H9 (cell line): Measurements from ENCODE around the gene RDH12. TPM values are rescaled to one million over a fixed set of nuclear protein-coding genes. Genes with fewer than 3 reads are reported as not detected.

Source experiments
- DNase-seq: peaks from one replicate; pipeline ENCODE4 v3.0.0-alpha.2; 2017
- H2AFZ ChIP-seq: one replicate; pipeline ENCODE4 v1.6.1; 2013; ENCODE audit warnings: mild to moderate bottlenecking, low read length, control low read depth, moderate library complexity
- H2AK5ac ChIP-seq: 2 replicates; pipeline ENCODE4 v1.6.1; 2013; ENCODE audit warnings: low read length, control low read depth, mixed read lengths; ENCODE audit not compliant: insufficient read length
- H2BK120ac ChIP-seq: one replicate; pipeline ENCODE4 v1.6.1; 2013; ENCODE audit warnings: low read depth, mild to moderate bottlenecking, low read length, control low read depth, inconsistent platforms; ENCODE audit not compliant: poor library complexity, severe bottlenecking
- H2BK12ac ChIP-seq: 2 replicates; pipeline ENCODE4 v1.6.1; 2013; ENCODE audit warnings: low read length, control low read depth, mixed read lengths, low read depth; ENCODE audit not compliant: insufficient read length
- H2BK15ac ChIP-seq: 2 replicates; pipeline ENCODE4 v1.6.1; 2013; ENCODE audit warnings: low read depth, low read length, control low read depth
- H2BK20ac ChIP-seq: one replicate; pipeline ENCODE4 v1.6.1; 2013; ENCODE audit warnings: low read depth, mild to moderate bottlenecking, low read length, control low read depth, inconsistent platforms; ENCODE audit not compliant: poor library complexity, severe bottlenecking
- H2BK5ac ChIP-seq: 2 replicates; pipeline ENCODE4 v1.6.1; 2013; ENCODE audit warnings: low read length, control low read depth, mixed read lengths; ENCODE audit not compliant: insufficient read length
- H3K14ac ChIP-seq: 2 replicates; pipeline ENCODE4 v1.6.1; 2013; ENCODE audit warnings: low read length, control low read depth; ENCODE audit not compliant: insufficient read depth
- H3K18ac ChIP-seq: 2 replicates; pipeline ENCODE4 v1.6.1; 2013; ENCODE audit warnings: low read depth, mild to moderate bottlenecking, mixed read lengths, low read length, control low read depth; ENCODE audit not compliant: insufficient read length
- H3K23ac ChIP-seq: 2 replicates; pipeline ENCODE4 v1.6.1; 2013; ENCODE audit warnings: low read length, control low read depth, mixed read lengths, low read depth; ENCODE audit not compliant: insufficient read length
- H3K23me2 ChIP-seq: 2 replicates; pipeline ENCODE4 v1.6.1; 2013; ENCODE audit warnings: low read depth, mild to moderate bottlenecking, mixed read lengths, low read length, control low read depth; ENCODE audit not compliant: insufficient read length, poor library complexity, severe bottlenecking
- H3K27ac ChIP-seq: 2 replicates; pipeline ENCODE4 v1.5.1; 2013; ENCODE audit warnings: low read length, control low read depth, mixed read lengths, low read depth; ENCODE audit not compliant: insufficient read length
- H3K27me3 ChIP-seq: 2 replicates; pipeline ENCODE4 v1.6.1; 2013; ENCODE audit warnings: low read length, control low read depth, inconsistent platforms; ENCODE audit not compliant: insufficient read depth
- H3K4ac ChIP-seq: 2 replicates; pipeline ENCODE4 v1.6.1; 2013; ENCODE audit warnings: low read depth, mild to moderate bottlenecking, control low read depth, inconsistent platforms, low read length, moderate library complexity
- H3K4me1 ChIP-seq: 2 replicates; pipeline ENCODE4 v1.6.1; 2013; ENCODE audit warnings: low read length, control low read depth, inconsistent platforms; ENCODE audit not compliant: insufficient read depth
- H3K4me2 ChIP-seq: 2 replicates; pipeline ENCODE4 v1.6.1; 2013; ENCODE audit warnings: low read length, control low read depth, mixed read lengths; ENCODE audit not compliant: insufficient read length, insufficient read depth
- H3K56ac ChIP-seq: 2 replicates; pipeline ENCODE4 v1.6.1; 2013; ENCODE audit warnings: low read depth, mild to moderate bottlenecking, mixed read lengths, low read length, control low read depth; ENCODE audit not compliant: insufficient read length
- H3K79me1 ChIP-seq: 2 replicates; pipeline ENCODE4 v1.6.1; 2013; ENCODE audit warnings: low read depth, mild to moderate bottlenecking, moderate library complexity, low read length, control low read depth, inconsistent platforms; ENCODE audit not compliant: insufficient read depth, poor library complexity, severe bottlenecking
- H3K79me2 ChIP-seq: 2 replicates; pipeline ENCODE4 v1.6.1; 2013; ENCODE audit warnings: low read length, control low read depth, inconsistent platforms; ENCODE audit not compliant: insufficient read depth
- H3K9ac ChIP-seq: 2 replicates; pipeline ENCODE4 v1.6.1; 2013; ENCODE audit warnings: low read length, control low read depth, mixed read lengths; ENCODE audit not compliant: insufficient read length; ENCODE audit errors: extremely low read depth
- H3K9me3 ChIP-seq: one replicate; pipeline ENCODE4 v1.6.1; 2013; ENCODE audit warnings: low read depth, low read length, inconsistent platforms; ENCODE audit not compliant: control insufficient read depth
- H3T11ph ChIP-seq: one replicate; pipeline ENCODE4 v1.6.1; 2013; ENCODE audit warnings: mild to moderate bottlenecking, low read length, control low read depth, inconsistent platforms
- H4K20me1 ChIP-seq: one replicate; pipeline ENCODE4 v1.6.1; 2013; ENCODE audit not compliant: control insufficient read depth, insufficient read length, insufficient read depth
- H4K5ac ChIP-seq: 2 replicates; pipeline ENCODE4 v1.6.1; 2013; ENCODE audit warnings: low read depth, mild to moderate bottlenecking, mixed read lengths, low read length, control low read depth; ENCODE audit not compliant: insufficient read length
- H4K8ac ChIP-seq: replicated peaks from 2 replicates; pipeline ENCODE4 v1.6.1; 2013; ENCODE audit warnings: low read length, control low read depth, mixed read lengths, low read depth; ENCODE audit not compliant: insufficient read length
- H4K91ac ChIP-seq: 2 replicates; pipeline ENCODE4 v1.6.1; 2013; ENCODE audit warnings: low read depth, mild to moderate bottlenecking, moderate library complexity, mixed read lengths, low read length, control low read depth; ENCODE audit not compliant: insufficient read length
- H3K27ac Mint-ChIP-seq, 3 experiments: 2 replicates in 2 of 3; 3 replicates in 1 of 3; pipeline ENCODE4 v1.8.0; 2020 to 2021; ENCODE audit warnings: mixed read lengths in 3 of 3, mild to moderate bottlenecking in 1 of 3, moderate library complexity in 1 of 3
- H3K27me3 Mint-ChIP-seq: 2 replicates; pipeline ENCODE4 v1.8.0; 2021; ENCODE audit warnings: low read depth, mild to moderate bottlenecking, moderate library complexity, mixed read lengths
- H3K36me3 Mint-ChIP-seq, 3 experiments: 2 replicates in 2 of 3; 3 replicates in 1 of 3; pipeline ENCODE4 v1.8.0; 2020 to 2021; ENCODE audit warnings: low read depth in 3 of 3, mixed read lengths in 3 of 3; ENCODE audit not compliant: insufficient read depth in 1 of 3
- H3K4me1 Mint-ChIP-seq, 2 experiments: 2 replicates each; pipeline ENCODE4 v1.8.0; 2020; ENCODE audit warnings: mixed read lengths in 2 of 2
- H3K4me3 Mint-ChIP-seq, 2 experiments: 2 replicates in 1 of 2; 3 replicates in 1 of 2; pipeline ENCODE4 v1.8.0; 2020 to 2021; ENCODE audit warnings: mild to moderate bottlenecking in 2 of 2, mixed read lengths in 2 of 2, moderate library complexity in 1 of 2
- H3K9me3 Mint-ChIP-seq, 2 experiments: 2 replicates in 1 of 2; 3 replicates in 1 of 2; pipeline ENCODE4 v1.8.0; 2020; ENCODE audit warnings: mild to moderate bottlenecking in 2 of 2, mixed read lengths in 2 of 2, moderate library complexity in 1 of 2
- whole genome bisulfite sequencing: extraction: QIAGEN DNeasy Blood & Tissue Kit; methylation state at CpG from one replicate; pipeline ENCODE4 v1.1.7; 2013; ENCODE audit warnings: missing lambda C conversion rate, low lambda C conversion rate, mixed read lengths; ENCODE audit not compliant: insufficient read length; ENCODE audit errors: extremely low coverage; 5-methylcytosine and 5-hydroxymethylcytosine counted together
- total RNA-seq: library from RNA; stranded (reverse); gene quantifications from 2 replicates; pipeline ENCODE4 v1.2.1, GENCODE V29; 2021
- TF ChIP-seq, protein P1 (sequence below): fragments of 200-600 bp; sonication (generic); conservative IDR thresholded peaks from 3 replicates; pipeline ENCODE4 v1.8.0; 2021; ENCODE audit warnings: antibody characterized with exemption, mild to moderate bottlenecking

The RDH12 gene
- total RNA-seq, 1 experiment from 2014 or later, result 0.74 TPM

GRCh38 chr14:67778792-67779191, 77.1 kb downstream of the RDH12 start:
- WGBS, result no CpG with 5 or more reads among the region's 1 CpG
- H3K36me3 Mint-ChIP-seq, result peaks cover 23 to 89% (median 75%) of the 10 kb centered on the region in 3 experiments; a peak in 6 of 7 replicates
- no peak overlapping the region for H3K9ac ChIP-seq

More at GRCh38 chr14:67778792-67779191, 77.1 kb downstream of the RDH12 start:
- H3K56ac ChIP-seq, result no peak overlapping the region
- no peak overlapping the region for H2BK12ac ChIP-seq
- H3T11ph ChIP-seq, result no peak overlapping the region
- no peak overlapping the region for H3K4me3 Mint-ChIP-seq
- no peaks in the 10 kb centered on the region for H3K27me3 ChIP-seq
- H3K27me3 Mint-ChIP-seq, result no peaks in the 10 kb centered on the region
- no peak overlapping the region for H4K91ac ChIP-seq
- no peak overlapping the region for H2AFZ ChIP-seq
- no peak overlapping the region for H2BK15ac ChIP-seq
- H3K79me1 ChIP-seq, result no peaks in the 10 kb centered on the region
- TF ChIP-seq, protein P1, sequence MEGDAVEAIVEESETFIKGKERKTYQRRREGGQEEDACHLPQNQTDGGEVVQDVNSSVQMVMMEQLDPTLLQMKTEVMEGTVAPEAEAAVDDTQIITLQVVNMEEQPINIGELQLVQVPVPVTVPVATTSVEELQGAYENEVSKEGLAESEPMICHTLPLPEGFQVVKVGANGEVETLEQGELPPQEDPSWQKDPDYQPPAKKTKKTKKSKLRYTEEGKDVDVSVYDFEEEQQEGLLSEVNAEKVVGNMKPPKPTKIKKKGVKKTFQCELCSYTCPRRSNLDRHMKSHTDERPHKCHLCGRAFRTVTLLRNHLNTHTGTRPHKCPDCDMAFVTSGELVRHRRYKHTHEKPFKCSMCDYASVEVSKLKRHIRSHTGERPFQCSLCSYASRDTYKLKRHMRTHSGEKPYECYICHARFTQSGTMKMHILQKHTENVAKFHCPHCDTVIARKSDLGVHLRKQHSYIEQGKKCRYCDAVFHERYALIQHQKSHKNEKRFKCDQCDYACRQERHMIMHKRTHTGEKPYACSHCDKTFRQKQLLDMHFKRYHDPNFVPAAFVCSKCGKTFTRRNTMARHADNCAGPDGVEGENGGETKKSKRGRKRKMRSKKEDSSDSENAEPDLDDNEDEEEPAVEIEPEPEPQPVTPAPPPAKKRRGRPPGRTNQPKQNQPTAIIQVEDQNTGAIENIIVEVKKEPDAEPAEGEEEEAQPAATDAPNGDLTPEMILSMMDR, result no peak
- no peaks in the 10 kb centered on the region for H3K23me2 ChIP-seq
- no peaks in the 10 kb centered on the region for H3K9me3 ChIP-seq
- H4K20me1 ChIP-seq, result no peaks in the 10 kb centered on the region
- no peaks in the 10 kb centered on the region for H3K79me2 ChIP-seq
- no peak overlapping the region for H3K27ac ChIP-seq
- no peak overlapping the region for H3K4ac ChIP-seq
- H3K4me2 ChIP-seq, result no peak overlapping the region
- H2BK20ac ChIP-seq, result no peak overlapping the region
- no peaks in the 10 kb centered on the region for H3K4me1 ChIP-seq
- no peaks in the 10 kb centered on the region for H3K9me3 Mint-ChIP-seq
- no peak overlapping the region for H4K5ac ChIP-seq
- no peaks in the 10 kb centered on the region for H3K4me1 Mint-ChIP-seq
- no peak for DNase-seq
- H4K8ac ChIP-seq, result no peak overlapping the region
- no peak overlapping the region for H2AK5ac ChIP-seq
- H3K18ac ChIP-seq, result no peak overlapping the region
- no peak overlapping the region for H3K27ac Mint-ChIP-seq
- H3K23ac ChIP-seq, result no peak overlapping the region
- H2BK120ac ChIP-seq, result no peak overlapping the region
- H3K14ac ChIP-seq, result no peak overlapping the region
- no peak overlapping the region for H2BK5ac ChIP-seq
